CD4-positive, alpha-beta T cell treated with Interleukin-6 at 100 ng/mL for 8 hours (primary cell): ENCODE data around the gene ALK.

Experiments
- DNase-seq: peaks from one replicate; pipeline ENCODE4 v3.0.0-alpha.2; 2020; ENCODE audit warnings: mixed read lengths, low spot score

ALK gene

GRCh38 chr2:29902356-29902755, 19.0 kb downstream of the ALK start:
- DNase-seq, result no peak

- no peak for DNase-seq
Measured at GRCh38 chr2:29900971-29901633, 20.3 kb downstream of the ALK start.

DNA sequence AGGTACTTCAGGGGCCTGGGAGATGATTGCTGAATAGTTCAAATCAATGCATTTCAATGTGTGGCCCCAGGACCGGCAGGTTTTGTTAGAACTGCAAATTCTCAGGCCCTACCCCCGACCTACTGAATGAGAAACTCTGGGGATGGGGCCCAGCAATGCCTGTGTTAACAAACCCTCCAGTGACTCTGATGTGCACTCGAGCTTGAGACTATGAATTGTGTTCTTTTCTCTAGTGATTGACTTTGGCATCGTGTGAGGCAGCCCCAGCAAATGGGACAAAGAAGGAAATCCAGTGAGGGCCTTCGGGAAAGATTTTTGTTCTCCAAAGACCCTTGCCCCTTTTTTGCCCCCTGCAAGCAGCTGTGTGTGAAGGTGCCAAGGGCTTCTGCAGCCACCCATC, 22.4 kb downstream of the ALK start:
- no peak for DNase-seq

DNA sequence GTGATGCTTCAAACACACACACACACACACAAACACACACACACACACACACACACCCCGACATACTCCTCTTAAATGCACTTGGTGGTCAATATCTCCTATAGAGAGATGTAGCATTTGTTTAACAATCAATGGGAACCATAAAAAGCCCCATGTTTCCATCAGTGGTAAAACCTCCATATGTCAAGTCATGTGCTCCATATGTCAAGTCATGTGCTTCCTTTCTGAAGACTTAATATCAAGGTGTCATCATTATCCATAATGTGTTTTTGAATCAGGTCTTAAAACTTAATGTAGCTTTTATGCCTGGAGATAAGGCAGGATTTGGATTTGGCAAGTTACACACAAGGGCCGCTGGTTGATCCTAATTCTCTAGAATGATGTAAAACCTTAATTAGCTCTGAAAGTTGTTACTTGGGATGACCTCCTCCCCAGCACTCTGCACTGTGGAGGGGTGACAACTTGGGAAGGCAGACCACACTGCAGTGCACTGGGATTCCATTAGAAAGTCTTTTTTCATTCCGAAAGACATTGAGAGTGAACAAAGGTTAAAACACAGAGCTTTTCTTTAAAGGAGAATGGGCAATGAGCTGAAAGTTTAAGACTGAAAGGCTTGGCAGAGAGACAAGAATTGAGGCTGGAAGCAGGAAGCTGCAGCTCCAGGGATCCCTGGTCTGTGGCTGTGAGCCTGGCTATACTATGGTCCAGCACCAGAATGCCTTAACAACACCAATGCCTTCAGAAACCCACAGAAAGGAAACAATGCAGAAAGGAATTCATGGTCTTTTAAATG, 26.4 kb downstream of the ALK start:
- no peak for DNase-seq

DNA sequence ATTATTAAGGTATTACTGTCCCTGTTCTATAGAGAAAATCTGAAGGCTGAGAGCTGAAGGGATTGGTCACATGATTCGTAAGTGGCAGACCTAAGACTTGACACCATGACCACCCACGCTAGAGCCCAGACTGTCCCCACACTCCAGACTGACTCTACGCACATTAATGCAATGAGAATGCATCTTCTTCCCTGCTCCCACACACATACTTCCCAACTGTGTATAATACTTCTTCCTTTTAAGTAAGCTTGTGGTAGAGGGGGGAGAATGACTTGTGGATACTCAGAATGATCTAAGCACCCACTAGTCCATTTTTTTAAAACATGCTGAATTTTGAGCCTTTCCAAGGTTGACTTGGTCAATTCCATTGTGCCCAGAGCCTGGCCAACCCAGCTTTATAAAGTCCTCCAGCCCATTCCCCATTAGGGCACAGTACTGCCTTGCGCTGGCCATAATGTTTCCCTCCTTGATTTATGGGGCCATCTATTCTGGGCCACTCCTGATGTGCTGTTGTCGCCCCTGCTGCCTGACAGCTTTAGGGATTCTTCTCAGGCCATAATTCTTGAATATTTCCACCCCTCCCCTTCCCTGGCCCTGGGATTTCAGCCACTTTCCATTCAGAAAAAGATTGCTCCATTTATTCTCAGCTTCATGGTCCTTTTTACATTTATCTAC, 28.7 kb downstream of the ALK start:
- no peak for DNase-seq

- DNase-seq, result no peak
Measured at GRCh38 chr2:29881089-29881730, 40.2 kb downstream of the ALK start.

DNA sequence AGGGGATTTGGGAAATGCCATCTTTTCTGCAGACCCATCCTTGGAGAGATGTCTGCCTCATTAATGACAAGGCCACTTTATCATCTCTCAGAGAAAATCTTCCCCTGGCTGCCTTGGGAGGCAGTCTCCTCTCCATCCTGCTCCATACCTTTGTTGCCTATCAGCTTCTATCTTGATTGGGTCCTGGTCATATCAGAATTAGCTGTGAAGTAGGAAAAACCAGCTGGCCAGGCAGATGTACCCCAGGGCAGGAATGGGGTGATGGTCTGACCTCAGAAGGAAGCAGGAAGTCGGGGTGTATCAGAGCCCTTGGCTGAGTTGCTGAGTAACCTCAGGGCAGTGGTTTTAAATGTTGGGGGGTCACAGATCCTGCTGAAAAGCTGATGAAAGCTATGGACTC, 41.3 kb downstream of the ALK start:
- DNase-seq, result no peak

DNA sequence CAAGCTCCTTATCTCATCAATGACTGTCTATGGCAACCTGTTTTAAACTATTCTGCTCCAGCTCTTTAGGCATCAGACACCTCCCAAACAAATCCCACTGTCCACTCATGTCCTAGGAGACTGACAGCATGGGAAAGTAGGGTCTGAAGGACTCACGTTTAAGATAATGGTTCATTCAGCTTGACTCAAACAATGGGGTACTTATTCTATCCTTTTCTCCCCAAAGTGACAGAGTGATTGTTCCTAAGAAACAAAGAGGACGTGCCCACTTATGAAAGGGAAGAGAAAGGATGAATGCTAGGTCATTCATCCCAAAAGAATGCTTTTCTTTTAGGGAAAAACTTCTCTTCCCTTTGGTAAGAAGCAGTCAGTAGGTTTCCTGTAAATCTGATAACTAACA, 41.9 kb downstream of the ALK start:
- no peak for DNase-seq

DNA sequence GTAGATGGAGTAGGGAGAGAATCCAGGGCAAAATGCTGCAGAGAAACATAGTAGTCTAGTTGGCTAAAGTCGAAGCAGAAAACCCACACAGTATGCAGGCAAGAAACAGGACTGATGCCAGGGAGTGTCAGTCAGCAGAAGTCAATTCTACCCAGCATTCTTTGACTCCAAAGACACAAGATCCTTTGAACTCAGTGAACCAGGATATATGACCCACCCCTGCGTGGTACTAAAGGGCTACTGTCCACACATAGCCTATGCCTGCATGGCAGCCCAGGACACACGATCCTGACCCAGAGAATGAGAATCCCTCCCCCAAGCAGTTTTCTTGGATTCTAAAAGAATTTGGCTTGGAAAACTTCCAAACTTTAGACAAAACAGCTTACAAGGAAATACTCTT, 42.5 kb downstream of the ALK start:
- DNase-seq, result no peak

DNA sequence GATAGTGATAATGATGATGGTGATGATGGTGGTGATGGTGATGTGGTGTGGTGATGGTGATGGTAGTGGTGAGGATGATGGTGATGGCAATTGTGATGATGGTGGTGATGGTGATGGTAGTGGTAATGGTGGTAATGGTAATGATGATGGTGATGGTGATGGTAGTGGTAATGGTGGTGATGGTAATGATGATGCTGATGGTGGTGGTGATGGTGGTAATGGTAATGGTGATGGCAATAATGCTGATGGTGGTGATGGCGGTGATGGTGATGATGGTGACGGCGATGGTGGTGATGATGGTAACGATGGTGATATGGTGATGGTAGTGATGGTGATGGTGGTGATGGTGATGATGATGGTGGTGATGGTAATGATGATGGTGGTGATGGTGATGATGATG, 45.0 kb downstream of the ALK start:
- no peak for DNase-seq

DNA sequence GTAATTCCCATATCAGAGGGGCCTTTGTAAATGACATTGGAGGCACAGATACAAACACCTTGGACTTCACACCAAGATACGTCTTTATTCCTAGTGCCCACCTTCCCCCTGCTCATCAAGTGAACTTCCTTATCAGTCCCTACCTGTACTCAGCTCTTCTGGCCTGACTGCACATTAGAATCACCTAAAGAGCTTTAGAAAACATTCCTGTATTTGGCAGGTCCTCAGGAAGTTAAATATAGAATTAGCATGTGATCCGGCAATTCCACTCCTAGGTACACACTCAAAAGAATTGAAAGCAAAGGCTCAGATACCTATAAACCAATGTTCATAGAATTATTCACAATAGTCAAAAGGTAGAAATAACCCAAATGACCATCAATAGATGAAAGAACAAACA, 46.6 kb downstream of the ALK start:
- no peak for DNase-seq

DNA sequence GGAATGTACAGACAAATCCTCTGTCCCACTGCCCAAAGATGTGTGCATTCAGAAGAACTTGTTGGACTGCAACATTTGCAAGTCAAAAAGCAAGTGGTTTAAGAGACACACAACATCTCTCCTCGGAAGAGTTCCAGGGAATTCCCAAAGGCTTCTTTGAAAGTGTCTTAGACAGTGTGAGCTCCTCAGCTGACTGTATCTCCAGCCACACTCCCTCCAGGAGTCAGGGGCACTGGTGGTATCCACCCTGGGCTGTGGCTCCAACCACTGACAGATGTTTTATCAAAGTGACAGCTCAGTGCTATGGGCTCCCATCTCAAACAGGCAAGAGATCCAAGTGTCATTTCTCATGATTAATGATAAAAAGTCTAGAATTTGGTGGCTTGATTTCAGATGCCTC, 48.5 kb downstream of the ALK start:
- DNase-seq, result no peak

GRCh38 chr2:29871541-29871940, 49.8 kb downstream of the ALK start:
- no peak for DNase-seq

- DNase-seq, result no peak
Measured at GRCh38 chr2:29865512-29865911, 55.9 kb downstream of the ALK start.

- DNase-seq, result no peak
Measured at GRCh38 chr2:29864988-29865387, 56.4 kb downstream of the ALK start.

DNA sequence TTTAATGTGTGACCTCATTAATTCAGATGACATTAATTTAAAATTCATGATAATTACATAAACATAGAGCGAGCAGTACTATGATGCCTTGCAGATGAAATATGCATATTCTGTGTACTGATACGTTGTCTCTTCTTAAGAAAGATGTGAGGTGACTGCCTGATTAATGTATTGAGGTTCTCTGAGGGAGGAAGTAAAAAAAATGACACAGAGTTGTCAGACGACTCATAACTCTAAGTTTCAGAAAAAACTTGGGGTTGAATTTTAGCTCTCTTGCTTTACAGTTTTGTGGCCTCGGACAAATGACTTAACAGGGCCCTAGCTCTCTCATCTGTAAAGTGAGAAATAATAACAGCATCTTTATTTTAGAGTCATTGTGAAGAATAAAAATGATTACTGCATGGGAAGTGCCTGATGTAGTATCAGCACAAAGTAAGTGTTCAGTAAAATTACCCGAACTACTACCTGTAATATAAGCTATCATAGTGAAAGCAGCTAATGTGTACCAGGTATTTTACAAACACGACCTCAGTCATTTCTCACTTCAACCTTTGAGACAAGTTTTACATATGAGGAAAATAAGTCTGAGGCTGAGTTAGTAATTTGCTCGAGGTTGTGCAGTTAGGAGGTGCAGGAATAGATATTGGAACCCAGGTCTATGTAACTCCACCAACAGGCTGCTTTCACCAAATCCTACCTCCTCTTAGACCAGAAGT, 65.3 kb downstream of the ALK start:
- DNase-seq, result no peak

DNA sequence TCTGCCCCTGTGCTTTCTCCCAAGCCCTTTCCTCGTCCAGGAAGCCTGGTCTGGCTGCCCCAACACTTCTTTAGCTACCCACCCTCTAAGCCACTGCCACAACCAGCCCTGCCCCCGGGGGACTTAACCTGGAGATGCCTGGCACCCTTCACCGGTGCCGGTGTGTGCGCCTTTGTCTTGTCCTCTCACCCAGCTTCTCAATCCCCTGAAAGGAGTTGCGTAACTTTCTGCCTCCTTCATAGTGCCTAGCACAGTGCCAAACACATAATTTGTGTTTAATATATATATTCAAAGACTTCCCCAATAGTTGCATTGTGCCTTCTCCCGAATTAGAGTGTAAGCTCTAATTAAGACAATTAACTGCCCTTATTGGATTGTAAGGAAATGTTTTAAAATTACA, 70.6 kb downstream of the ALK start:
- no peak for DNase-seq

- no peak for DNase-seq
Measured at GRCh38 chr2:29848566-29849310, 72.6 kb downstream of the ALK start.

DNA sequence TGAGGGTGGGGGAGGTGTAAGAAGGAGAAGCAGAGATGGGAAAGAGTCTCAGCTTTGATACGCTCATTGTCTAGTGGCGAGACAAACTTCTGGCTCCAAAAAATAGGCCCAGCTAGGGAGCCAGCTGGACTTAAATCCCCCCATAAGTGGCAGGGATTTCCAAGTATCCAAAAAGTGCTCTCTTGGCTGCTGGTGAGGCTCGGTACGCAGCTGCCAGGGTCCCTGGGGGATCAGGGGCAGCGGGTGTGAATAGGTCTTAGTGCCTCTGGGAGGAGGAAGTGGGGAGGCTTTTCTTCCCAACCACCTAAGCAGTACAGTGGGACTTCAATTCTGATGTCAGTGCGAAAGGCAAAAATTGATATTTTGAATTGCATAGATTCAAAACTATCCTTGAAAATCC, 73.5 kb downstream of the ALK start:
- no peak for DNase-seq

DNA sequence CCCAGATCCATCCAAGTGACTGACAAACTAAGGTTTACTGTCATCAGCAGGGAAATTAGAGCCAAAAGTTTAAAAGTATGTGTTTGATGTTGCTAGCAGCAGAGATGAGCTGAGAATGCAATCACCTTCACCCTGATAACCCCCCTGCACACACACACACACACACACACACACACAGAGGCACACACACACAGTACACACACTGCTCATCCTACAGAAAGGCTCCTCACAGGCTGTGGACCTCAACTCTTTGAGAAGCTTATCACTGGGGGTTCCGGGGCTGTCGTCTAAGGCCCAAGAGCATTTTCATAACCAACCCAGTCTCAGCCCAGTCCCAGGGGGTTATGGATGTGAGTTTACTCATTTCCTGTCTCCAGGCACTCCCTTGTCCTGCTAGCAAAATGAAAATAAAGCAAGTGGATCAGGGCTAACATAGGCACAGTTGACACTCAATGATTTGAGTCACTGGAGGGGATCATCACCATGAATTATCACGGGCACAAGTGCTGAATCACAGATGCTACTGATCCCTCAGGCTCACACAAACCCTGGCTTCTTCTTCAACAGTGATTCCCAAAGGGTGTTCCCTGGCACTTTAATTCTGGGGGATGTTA, 76.6 kb downstream of the ALK start:
- no peak for DNase-seq

DNA sequence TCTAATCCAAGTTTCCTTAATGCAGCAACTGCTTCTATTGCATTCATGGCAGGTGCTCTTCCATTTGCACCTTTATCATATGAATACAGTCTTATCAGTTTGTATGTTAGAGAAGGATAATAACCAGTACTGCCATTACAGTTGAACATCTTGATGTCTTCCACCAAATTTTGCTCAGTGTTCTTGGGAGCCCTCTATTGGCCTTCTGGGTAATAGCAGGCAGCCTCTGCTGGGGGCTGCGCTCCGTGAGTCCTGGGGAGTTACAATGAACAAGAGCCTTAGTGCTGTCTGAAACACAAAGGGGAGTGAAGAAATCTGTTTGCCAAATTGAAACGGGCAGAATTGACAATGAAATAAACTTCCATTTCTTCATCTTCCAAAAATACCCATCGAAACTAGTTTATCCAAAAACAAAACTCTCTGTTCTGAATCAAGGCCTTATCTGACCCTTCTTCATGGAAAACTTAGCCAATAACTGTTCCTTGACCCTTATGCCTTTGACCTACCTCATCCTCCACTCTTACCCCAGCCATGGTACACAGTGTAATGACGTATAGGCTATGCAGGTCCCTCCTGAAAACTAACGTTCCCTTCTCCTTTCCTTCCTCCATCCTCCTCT, 79.9 kb downstream of the ALK start:
- no peak for DNase-seq
